GM21381 (cell line): ENCODE measurements around the gene NPM1.
"Not testable (repeated sequence)": the region's sequence is repeated elsewhere in the genome, so short reads cannot be mapped to it uniquely, and the experiment has no call there.

ENCODE experiments used
- ATAC-seq: cut with Tn5 transposase; IDR thresholded peaks from one replicate; pipeline ENCODE4 v1.9.1; 2021; ENCODE audit warnings: mild to moderate bottlenecking, moderate library complexity; ENCODE audit not compliant: unreplicated experiment

NPM1 gene

GRCh38 chr5:171410181-171410580, 22.5 kb downstream of the NPM1 start:
- ATAC-seq, result no peak

- ATAC-seq, result no peak
Observed at GRCh38 chr5:171412186-171412585, 24.5 kb downstream of the NPM1 start.

GRCh38 chr5:171413153-171413910, 25.7 kb downstream of the NPM1 start:
- no peak for ATAC-seq

GRCh38 chr5:171413993-171414392, 26.3 kb downstream of the NPM1 start:
- not testable (repeated sequence) for ATAC-seq

- ATAC-seq, result no peak
Observed at GRCh38 chr5:171415115-171415730, 27.6 kb downstream of the NPM1 start.

GRCh38 chr5:171416160-171417049, 28.8 kb downstream of the NPM1 start:
- ATAC-seq, result no peak

GRCh38 chr5:171418316-171418981, 30.8 kb downstream of the NPM1 start:
- ATAC-seq, result peak; percentile 54

GRCh38 chr5:171418982-171419687, 31.5 kb downstream of the NPM1 start, which contains the start of gene FGF18:
FGF18 (plus strand) TSS chr5:171419647; CDS start chr5:171420200, 553 bp downstream.
- peak; percentile 46 for ATAC-seq

GRCh38 chr5:171419688-171420430, 32.2 kb downstream of the NPM1 start:
- ATAC-seq, result peak; percentile 24

GRCh38 chr5:171420431-171421241, 33.0 kb downstream of the NPM1 start:
- no peak for ATAC-seq

GRCh38 chr5:171421331-171422262, 33.9 kb downstream of the NPM1 start:
- ATAC-seq, result no peak

- no peak for ATAC-seq
Observed at GRCh38 chr5:171422495-171422894, 34.8 kb downstream of the NPM1 start.

GRCh38 chr5:171422902-171423663, 35.4 kb downstream of the NPM1 start:
- no peak for ATAC-seq

- no peak for ATAC-seq
Observed at GRCh38 chr5:171424726-171425125, 37.1 kb downstream of the NPM1 start.

GRCh38 chr5:171425596-171426244, 38.1 kb downstream of the NPM1 start:
- no peak for ATAC-seq

GRCh38 chr5:171426266-171426665, 38.6 kb downstream of the NPM1 start:
- ATAC-seq, result no peak
